CD14-positive monocyte (primary cell): ENCODE results near the gene SIPA1L3. TPM values are rescaled to one million over a fixed set of nuclear protein-coding genes. Genes with fewer than 3 reads are reported as not detected.

Source experiments
- DNase-seq, 3 donors: peaks; one replicate each; pipeline ENCODE4 v3.0.0-alpha.2; 2011 to 2022
- H2AFZ ChIP-seq: 2 replicates; pipeline ENCODE4 v1.6.0; 2012; ENCODE audit warnings: mild to moderate bottlenecking, low read depth, low read length, inconsistent platforms; ENCODE audit not compliant: insufficient read depth, poor library complexity, severe bottlenecking
- H3K27ac ChIP-seq, 2 donors: 1 replicate in 1 of 2; 2 replicates in 1 of 2; pipeline ENCODE4 v1.5.1; 2012 to 2013; ENCODE audit warnings: low read length in 2 of 2, control low read depth in 1 of 2, inconsistent platforms in 1 of 2, low read depth in 1 of 2, mild to moderate bottlenecking in 1 of 2
- H3K27me3 ChIP-seq, 2 donors: one replicate each; pipeline versions ENCODE4 v1.6.0 to v1.6.1; 2011 to 2013; ENCODE audit warnings: low read length in 2 of 2; ENCODE audit not compliant: control insufficient read depth in 2 of 2, insufficient read depth in 2 of 2
- H3K36me3 ChIP-seq, 2 donors: replicated peaks in 1 of 2; 1 replicate in 1 of 2; 2 replicates in 1 of 2; pipeline versions ENCODE4 v1.5.1 to v1.6.1; 2012 to 2013; ENCODE audit warnings: low read length in 2 of 2, control low read depth in 1 of 2, inconsistent platforms in 1 of 2, mild to moderate bottlenecking in 1 of 2; ENCODE audit not compliant: insufficient read depth in 2 of 2, control insufficient read depth in 1 of 2
- H3K4me1 ChIP-seq, 2 donors: 1 replicate in 1 of 2; 2 replicates in 1 of 2; pipeline versions ENCODE4 v1.5.1 to v1.6.1; 2012 to 2013; ENCODE audit warnings: low read length in 2 of 2, control low read depth in 1 of 2, inconsistent platforms in 1 of 2, mild to moderate bottlenecking in 1 of 2, moderate library complexity in 1 of 2; ENCODE audit not compliant: insufficient read depth in 2 of 2, control insufficient read depth in 1 of 2
- H3K4me2 ChIP-seq: replicated peaks from 2 replicates; pipeline ENCODE3; 2012; ENCODE audit warnings: low read length, moderate library complexity, mild to moderate bottlenecking; ENCODE audit not compliant: poor library complexity, severe bottlenecking; ENCODE audit errors: extremely low read depth
- H3K4me3 ChIP-seq, 3 experiments: fragments of 200-600 bp in 1 of 3; sonication (generic) in 1 of 3; replicated peaks in 1 of 3; 1 replicate in 2 of 3; 2 replicates in 1 of 3; pipeline ENCODE4 v1.5.1; 2011 to 2013; ENCODE audit warnings: low read length in 3 of 3, mild to moderate bottlenecking in 3 of 3, control low read depth in 2 of 3, low read depth in 2 of 3, inconsistent platforms in 1 of 3, moderate library complexity in 1 of 3
- H3K79me2 ChIP-seq: 2 replicates; pipeline ENCODE4 v1.6.0; 2012; ENCODE audit warnings: mild to moderate bottlenecking, control low read depth, inconsistent platforms, low read length, moderate library complexity; ENCODE audit not compliant: insufficient read depth
- H3K9ac ChIP-seq: 2 replicates; pipeline ENCODE4 v1.6.0; 2017; ENCODE audit warnings: low read length, mild to moderate bottlenecking; ENCODE audit not compliant: insufficient read depth, poor library complexity, severe bottlenecking
- H3K9me3 ChIP-seq, 2 donors: replicated peaks in 1 of 2; 1 replicate in 1 of 2; 2 replicates in 1 of 2; pipeline versions ENCODE4 v1.5.1 to v1.6.1; 2012 to 2013; ENCODE audit warnings: low read length in 2 of 2, control low read depth in 1 of 2; ENCODE audit not compliant: control insufficient read depth in 1 of 2, insufficient read depth in 1 of 2
- H4K20me1 ChIP-seq: 2 replicates; pipeline ENCODE4 v1.6.0; 2012; ENCODE audit warnings: mild to moderate bottlenecking, low read length, control low read depth, moderate library complexity; ENCODE audit not compliant: insufficient read depth
- H3K27ac Mint-ChIP-seq, 7 donors: one replicate each; pipeline ENCODE4 v1.8.0; 2020; ENCODE audit warnings: mild to moderate bottlenecking in 7 of 7, mixed read lengths in 7 of 7, moderate library complexity in 6 of 7, inconsistent platforms in 2 of 7
- H3K27me3 Mint-ChIP-seq, 3 donors: one replicate each; pipeline ENCODE4 v1.8.0; 2021 to 2022; ENCODE audit warnings: low read depth in 3 of 3, mild to moderate bottlenecking in 3 of 3, mixed read lengths in 3 of 3, moderate library complexity in 3 of 3, inconsistent platforms in 1 of 3
- H3K36me3 Mint-ChIP-seq, 2 donors: one replicate each; pipeline ENCODE4 v1.8.0; 2020; ENCODE audit warnings: mixed read lengths in 2 of 2, inconsistent platforms in 1 of 2, mild to moderate bottlenecking in 1 of 2
- H3K4me1 Mint-ChIP-seq: one replicate; pipeline ENCODE4 v1.8.0; 2020; ENCODE audit warnings: mild to moderate bottlenecking, mixed read lengths
- H3K4me3 Mint-ChIP-seq, 2 donors: one replicate each; pipeline ENCODE4 v1.8.0; 2020; ENCODE audit warnings: mild to moderate bottlenecking in 2 of 2, mixed read lengths in 2 of 2, moderate library complexity in 1 of 2
- H3K9me3 Mint-ChIP-seq, 7 donors: one replicate each; pipeline ENCODE4 v1.8.0; 2020 to 2022; ENCODE audit warnings: mixed read lengths in 7 of 7, mild to moderate bottlenecking in 6 of 7, moderate library complexity in 6 of 7, inconsistent platforms in 2 of 7
- WGBS: methylation state at CpG from one replicate; pipeline ENCODE4 v1.1.5; 2013; ENCODE audit warnings: missing lambda C conversion rate; ENCODE audit not compliant: insufficient coverage; 5-methylcytosine and 5-hydroxymethylcytosine counted together
- intact Hi-C, 2 donors: fragments of 100-400 bp; cut with micrococcal nuclease; formaldehyde crosslinking; loops; one replicate each; pipeline versions ENCODE4 v1.15.0 to v1.15.1; 2023
- polyA plus RNA-seq, 3 donors: library from polyadenylated mRNA; depleted of rRNA in 1 of 3; unstranded in 2 of 3; stranded (reverse) in 1 of 3; fragments of 300-500 nt in 2 of 3; fragments of >200 nt in 1 of 3; fragmentation: Illumina TruSeq in 2 of 3; gene quantifications; 1 replicate in 2 of 3; 2 replicates in 1 of 3; pipeline ENCODE4 v1.2.3, GENCODE V29; 2012 to 2021
- TF ChIP-seq, protein P1 (sequence below): fragments of 200-600 bp; IDR thresholded peaks from one replicate; pipeline ENCODE4 v1.8.0; 2022; ENCODE audit warnings: antibody characterized with exemption, mild to moderate bottlenecking

SIPA1L3 gene
- polyA plus RNA-seq, 3 donors = 0.55 to 4.5 (median 0.99) TPM

DNA sequence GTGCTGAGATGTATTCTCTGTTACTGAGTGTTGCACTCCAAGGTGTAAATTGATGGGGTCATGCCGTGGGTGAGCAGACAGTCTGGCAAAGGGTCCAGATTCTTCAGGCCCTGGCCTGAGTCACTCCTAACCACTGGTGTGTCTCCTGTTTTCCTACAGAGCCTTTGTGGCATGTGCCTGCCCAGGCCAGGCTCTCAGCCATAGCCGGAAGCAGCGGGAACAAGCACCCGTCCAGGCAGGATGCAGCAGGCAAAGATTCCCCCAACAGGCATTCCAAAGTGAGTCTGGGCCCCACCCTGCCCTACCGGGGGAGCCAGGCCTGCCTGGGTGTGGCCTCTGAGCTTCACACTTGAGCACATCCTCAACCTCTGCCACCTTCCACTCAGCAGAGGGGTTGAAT is 255.1 kb downstream of the SIPA1L3 start:
- Histone ChIP-seq H3K9ac (no peak overlapping the region), H4K20me1 (no peaks in the 10 kb centered on the region), H2AFZ (no peak overlapping the region), H3K4me2 (no peak overlapping the region), H3K9me3 (peaks cover 12 to 16% of the 10 kb centered on the region in 2 donors), H3K27me3 (no peaks in the 10 kb centered on the region), H3K4me1 (no peaks in the 10 kb centered on the region), H3K27ac (no peak overlapping the region), H3K79me2 (no peaks in the 10 kb centered on the region), H3K36me3 (peaks cover 38 to 52% of the 10 kb centered on the region in 2 donors), H3K4me3 (no peak overlapping the region)
- no peak for DNase-seq
- peaks cover 4% of the 10 kb centered on the region for H3K4me1 Mint-ChIP-seq
- H3K9me3 Mint-ChIP-seq = peaks cover 14 to 24% (median 17%) of the 10 kb centered on the region in 7 donors
- TF ChIP-seq, protein P1, sequence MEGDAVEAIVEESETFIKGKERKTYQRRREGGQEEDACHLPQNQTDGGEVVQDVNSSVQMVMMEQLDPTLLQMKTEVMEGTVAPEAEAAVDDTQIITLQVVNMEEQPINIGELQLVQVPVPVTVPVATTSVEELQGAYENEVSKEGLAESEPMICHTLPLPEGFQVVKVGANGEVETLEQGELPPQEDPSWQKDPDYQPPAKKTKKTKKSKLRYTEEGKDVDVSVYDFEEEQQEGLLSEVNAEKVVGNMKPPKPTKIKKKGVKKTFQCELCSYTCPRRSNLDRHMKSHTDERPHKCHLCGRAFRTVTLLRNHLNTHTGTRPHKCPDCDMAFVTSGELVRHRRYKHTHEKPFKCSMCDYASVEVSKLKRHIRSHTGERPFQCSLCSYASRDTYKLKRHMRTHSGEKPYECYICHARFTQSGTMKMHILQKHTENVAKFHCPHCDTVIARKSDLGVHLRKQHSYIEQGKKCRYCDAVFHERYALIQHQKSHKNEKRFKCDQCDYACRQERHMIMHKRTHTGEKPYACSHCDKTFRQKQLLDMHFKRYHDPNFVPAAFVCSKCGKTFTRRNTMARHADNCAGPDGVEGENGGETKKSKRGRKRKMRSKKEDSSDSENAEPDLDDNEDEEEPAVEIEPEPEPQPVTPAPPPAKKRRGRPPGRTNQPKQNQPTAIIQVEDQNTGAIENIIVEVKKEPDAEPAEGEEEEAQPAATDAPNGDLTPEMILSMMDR = no peak
- 98% methylated on average over 4 of the region's 5 CpGs for WGBS
- H3K36me3 Mint-ChIP-seq = peaks cover 65 to 76% of the 10 kb centered on the region in 2 donors
- intact Hi-C loops = no loop called here
- no peak overlapping the region for H3K4me3 Mint-ChIP-seq
- no peaks in the 10 kb centered on the region for H3K27me3 Mint-ChIP-seq
- no peak overlapping the region for H3K27ac Mint-ChIP-seq

DNA sequence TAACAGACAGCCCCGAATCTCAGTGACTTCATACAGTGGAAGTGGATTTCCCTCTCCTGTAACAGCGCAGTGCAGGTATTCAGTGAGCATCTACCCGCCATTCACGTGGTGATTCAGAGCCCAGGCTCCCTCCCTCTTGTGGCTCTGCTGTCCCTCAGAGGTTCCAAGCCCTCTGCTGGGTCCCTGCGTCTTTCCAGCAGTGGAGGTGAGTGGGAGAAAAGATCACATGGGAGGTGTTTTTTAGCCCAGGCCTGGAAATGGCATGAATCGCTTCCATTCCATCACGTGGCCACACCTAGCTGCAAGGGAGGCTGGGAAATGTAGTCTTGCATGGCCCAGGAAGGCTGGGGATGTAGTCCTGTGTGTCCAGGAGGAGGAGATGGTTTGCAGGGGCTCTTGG is 255.6 kb downstream of the SIPA1L3 start:
- H3K79me2 ChIP-seq = no peaks in the 10 kb centered on the region
- DNase-seq = no peak
- no peaks in the 10 kb centered on the region for H4K20me1 ChIP-seq
- H3K4me2 ChIP-seq = no peak overlapping the region
- no peaks in the 10 kb centered on the region for H3K4me1 ChIP-seq
- Mint-ChIP-seq H3K4me1 (peaks cover 4% of the 10 kb centered on the region), H3K36me3 (peaks cover 61 to 80% of the 10 kb centered on the region in 2 donors), H3K4me3 (no peak overlapping the region), H3K9me3 (peaks cover 14 to 24% (median 17%) of the 10 kb centered on the region in 7 donors), H3K27me3 (no peaks in the 10 kb centered on the region), H3K27ac (no peak overlapping the region)
- WGBS = 100% methylated on average over 7 of the region's 7 CpGs
- H3K4me3 ChIP-seq = no peak overlapping the region
- peaks cover 38 to 56% of the 10 kb centered on the region in 2 donors for H3K36me3 ChIP-seq
- H3K9ac ChIP-seq = no peak overlapping the region
- intact Hi-C loops = no loop called here
- H2AFZ ChIP-seq = no peak overlapping the region
- TF ChIP-seq, protein P1 = no peak
- no peak overlapping the region for H3K27ac ChIP-seq
- H3K27me3 ChIP-seq = no peaks in the 10 kb centered on the region
- H3K9me3 ChIP-seq = peaks cover 12 to 16% of the 10 kb centered on the region in 2 donors
